ENCODE measurements around the gene PHTF1.
A peak's percentile ranks its signal among the peaks of the same experiment; 100 is the strongest.
"Not testable (repeated sequence)": the region's sequence is repeated elsewhere in the genome, so short reads cannot be mapped to it uniquely, and the experiment has no call there.

Gene PHTF1

DNA sequence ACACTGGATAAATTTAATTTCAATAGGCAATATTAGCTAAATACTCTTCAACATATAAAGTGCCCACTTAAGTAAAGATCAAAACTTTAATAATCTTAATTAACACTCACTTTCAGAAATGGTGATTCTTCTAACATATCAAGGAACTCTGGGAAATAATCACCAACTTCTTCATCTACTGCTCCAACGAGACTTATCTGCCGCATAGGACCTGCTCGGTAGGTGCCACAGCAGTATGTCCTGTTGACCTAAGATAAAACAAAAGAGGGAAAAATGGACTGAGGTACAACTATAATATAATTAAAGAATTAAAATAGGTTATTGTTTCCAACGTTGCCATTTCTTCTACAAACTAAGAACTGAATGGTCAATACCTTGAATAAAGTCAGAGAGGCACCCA, 18.3 kb upstream of the PHTF1 start:
- no peak for DNase-seq (ENCODE audit: low read depth in 2 of 2)

DNA sequence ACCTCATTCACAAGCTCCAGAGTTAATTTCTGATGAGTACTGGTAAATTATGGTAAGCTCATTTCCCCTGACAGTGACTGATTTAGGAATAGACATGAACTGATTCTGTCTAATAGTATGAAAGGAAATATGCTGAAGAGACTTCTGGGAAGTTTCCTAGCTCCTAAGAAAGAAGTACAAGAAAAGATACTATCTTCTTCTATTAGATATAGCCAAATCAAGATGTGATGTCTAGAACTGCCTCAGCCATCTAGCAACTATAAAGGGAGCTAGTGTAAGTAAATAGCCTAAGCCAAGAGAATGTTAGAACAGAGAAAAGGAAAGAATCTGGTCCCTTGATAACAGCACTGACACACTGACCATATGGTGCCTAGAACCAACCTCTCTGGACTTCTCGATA, 10.7 kb upstream of the PHTF1 start:
- no peak for DNase-seq (ENCODE audit: low read depth in 2 of 2)

DNA sequence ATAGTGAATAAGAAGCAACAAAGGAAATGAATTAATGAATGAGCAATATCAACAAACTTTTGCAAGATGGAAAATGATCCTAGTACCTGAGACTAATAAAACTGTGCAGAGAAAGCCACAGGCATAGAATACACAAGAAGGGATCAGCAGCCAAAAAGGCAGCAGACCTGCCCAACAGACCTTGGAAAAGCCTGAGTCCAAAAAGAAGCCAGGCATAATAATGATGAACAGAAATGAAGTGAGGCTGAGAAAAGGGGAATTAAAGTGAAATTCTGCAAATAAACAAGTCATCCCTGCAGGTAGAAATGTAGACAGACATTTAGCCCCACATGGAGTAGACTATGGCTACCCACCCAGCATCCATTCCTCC, 10.3 kb upstream of the PHTF1 start:
- DNase-seq (ENCODE audit: low read depth in 2 of 2) = no peak

DNA sequence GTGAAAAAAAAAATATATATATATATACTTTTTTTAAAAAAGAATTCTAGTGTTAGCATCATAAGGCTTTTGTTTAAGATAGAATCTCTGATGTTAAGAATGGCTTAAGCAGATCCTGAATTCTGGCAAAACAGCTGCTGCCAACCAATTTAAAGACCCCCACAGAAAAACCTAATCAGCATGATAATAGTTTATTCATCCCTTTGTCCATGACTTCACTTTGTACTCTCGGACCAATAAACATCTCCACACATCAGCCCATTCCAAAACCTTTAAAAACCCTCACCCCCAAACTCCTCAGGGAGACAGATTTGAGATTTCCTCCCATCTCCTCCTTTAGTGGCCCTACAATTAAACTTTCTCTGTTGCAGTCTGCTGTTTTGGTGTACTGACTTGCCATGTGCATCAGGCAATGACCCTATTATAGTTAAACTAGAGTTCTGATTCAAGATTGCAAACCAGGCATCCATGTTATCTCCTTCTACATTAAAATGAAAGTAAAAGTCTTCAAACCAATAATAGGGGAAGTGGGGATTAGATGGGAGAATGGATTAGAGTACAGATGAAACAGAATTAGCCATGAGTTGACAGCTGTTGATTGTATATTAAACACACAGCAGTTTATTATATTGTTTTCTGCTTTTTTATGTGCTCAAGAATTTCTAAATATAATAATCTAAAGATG, 9.8 kb upstream of the PHTF1 start:
- no peak for DNase-seq (ENCODE audit: low read depth in 2 of 2)

DNA sequence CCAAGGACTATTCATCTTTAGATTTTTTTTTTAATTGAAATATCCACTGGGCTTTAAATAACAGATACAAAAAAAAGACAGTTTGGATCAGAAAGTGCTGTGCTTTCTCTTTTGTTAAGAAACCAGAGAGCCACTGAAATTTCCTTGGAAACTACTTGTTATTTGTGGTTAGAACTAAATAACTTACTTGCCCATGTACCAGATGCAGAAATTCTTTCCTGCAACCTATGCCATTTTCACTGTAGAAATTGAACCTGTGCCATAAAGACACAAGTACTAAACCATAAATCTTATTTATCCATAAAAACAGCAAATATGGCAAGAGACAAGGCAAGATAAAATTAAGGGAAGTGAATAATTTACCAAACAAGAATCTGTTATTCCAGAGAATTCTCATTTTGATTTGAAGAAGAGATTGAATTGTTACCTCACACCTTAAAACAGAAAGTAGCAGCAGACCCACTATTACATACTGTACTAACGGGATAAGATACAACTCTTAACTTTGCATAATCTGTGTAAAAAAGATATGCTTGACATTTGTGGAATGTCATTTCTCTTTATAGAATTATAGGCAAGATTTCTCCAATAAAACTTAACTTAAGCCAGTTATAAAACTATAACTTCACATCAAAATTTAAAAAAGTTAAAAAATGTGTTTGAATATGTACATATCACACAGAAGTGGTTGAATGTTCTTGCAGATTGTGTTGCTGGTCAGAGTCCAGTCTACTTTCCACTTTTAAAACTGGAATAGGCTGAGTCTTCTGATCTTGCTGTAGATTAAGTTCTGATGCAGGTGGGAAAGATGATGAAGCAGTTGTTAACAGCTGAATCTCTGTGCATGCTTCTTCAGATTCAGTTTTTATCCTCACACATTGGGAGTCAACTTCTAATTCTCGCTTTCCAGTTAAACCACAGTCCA, 6.3 kb upstream of the PHTF1 start:
- DNase-seq (ENCODE audit: low read depth in 2 of 2) = no peak

DNA sequence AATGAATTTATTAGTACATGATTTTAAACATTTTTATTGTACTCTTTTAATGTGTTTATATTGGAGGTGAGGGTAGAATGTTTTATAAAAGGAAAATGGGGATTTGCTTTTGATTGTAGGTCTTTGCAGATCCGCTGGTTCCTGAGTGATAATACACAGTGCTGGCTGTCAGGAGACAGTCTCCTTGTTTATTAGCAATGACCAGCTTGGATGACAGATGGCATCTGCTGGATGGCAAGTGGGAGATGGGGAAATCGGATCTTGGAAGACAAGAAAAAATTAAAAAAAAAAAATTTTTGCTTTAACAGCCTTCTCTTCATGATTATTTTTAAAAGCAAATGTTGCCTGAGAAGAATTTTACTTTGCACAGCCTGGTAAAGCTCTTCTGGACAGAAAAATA, 4.4 kb upstream of the PHTF1 start:
- DNase-seq (ENCODE audit: low read depth in 2 of 2) = no peak

DNA sequence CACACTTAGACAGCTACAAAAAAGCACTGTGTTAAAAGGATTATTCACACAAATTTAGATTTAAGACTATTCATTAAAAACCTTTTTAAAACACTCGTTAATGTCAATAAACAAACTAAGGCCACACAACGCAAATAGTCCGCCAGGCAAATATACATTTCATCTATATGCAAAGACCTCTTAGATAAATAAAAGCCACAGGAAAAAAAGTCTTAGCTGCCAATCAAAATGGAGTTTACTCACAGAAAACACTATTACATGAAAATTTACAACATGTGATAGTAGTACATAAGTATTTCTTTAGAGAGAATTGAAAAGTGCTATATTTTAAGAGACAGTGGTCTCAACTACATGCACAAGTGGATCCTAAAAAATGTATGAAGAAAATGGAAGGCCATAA, 2.7 kb upstream of the PHTF1 start:
- no peak for DNase-seq (ENCODE audit: low read depth in 2 of 2)

DNA sequence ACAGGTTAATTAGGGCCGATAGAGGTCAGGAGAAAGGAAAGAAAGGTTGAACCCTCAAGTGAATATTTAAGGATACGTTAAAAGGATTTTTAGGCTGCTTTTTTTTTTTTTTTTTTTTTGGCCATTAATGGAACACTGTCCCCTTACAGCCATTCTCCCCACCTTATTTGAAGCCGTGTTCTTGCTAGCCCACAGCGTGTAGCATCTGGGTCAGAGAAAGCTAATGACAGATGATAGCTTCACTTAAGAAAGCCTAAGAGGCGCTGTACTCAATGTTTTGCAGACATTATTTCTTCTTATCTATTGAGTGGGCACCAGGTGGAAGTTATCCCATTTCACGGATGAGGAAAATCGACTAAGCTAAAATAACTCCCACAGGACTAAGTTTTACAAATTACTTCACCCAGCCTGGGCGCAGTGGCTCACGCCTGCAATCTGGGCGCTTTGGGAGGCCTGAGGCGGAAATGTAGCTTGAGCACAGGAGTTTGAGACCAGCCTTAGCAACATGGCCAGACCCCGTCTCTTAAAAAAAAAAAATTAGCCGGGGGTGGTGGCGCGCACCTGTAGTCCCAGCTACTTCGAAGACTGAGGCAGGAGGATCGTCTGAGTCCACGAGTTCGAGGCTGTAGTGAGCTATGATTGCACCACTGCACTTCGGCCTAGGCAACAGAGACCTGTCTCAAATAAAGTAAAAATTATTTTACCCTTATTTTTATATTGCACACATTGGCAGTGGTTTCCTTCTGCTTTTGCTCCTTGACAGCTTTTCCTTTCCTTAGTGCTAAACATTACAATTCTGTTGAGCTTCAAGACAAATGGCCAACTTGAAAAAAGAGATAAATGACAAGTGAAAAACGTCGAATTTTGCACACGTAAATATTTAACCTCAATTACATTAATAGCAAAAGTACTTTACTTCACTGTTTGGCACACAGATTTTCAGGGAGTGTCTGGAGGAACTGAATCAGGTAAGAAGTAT, 1.1 kb upstream of the PHTF1 start:
- no peak for DNase-seq (ENCODE audit: low read depth in 2 of 2)

DNA sequence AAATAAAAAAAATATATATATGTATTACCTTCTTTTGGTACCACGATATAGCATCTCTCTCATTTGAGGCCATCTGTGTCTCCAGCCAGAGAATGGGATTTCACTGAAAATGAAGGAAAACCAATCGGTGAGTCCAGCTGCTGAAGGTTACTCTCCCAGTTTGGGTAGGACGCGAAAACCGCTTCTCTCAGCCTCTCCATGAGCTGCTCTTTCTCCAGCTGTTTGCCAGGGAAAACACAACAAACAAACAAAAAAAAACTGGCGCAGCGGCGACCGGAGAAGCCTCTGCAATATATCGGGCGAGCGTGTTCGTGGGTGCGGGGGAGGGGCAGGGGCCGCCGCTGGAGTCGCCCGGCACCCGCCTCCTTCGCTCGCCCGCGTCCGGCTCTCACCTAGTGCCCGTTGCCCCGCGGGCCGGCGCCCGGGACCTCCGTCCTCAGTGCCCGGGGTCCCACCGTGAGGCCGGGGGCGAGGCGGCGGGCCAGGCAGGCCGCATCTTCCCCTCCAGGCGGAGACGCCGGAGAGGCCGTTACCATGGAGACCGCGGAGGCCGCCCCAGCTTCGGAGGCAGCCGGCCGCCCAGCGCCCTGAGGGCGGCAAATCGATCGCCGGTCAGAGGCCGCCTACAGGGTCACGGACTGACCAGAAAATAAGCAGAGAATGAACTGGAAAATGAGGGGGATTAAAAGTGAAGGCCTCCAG, 504 bp downstream of the PHTF1 start:
- DNase-seq (ENCODE audit: low read depth in 2 of 2) = peak; percentile 18 to 26

DNA sequence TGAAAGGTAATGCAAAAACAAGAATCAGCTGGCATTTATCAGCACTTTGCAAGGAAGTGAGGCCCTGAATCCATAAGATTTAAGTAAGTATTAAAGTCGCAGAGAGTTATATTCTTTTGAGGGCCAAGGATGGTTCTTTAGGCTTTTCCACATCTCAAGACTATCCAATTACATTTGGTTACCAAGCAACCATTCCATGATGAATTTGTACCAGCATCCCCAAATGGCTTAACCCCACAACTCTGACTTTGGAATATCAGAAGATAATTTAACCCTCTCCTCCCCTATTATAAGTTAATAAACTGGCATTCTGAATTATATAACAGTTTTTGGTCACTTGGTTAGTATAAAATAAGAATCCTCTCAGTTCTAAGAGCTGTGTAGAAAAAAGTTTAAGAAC, 2.8 kb downstream of the PHTF1 start:
- DNase-seq (ENCODE audit: low read depth in 2 of 2) = no peak

DNA sequence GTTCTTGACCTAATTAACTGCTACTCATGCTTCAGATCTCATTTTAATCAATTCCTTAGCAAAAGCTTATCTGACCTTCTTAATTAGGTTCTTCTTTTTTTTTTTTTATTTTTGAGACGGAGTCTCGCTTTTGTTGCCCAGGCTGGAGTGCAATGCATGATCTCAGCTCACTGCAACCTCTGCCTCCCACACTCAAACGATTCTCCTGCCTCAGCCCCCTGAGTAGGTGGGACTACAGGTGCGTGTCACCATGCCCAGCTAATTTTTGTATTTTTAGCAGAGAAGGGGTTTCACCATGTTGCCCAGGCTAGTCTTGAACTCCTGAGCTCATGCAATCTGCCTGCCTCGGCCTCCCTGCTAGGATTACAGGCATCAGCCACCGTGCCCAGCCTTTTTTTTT, 6.0 kb downstream of the PHTF1 start:
- not testable (repeated sequence) for DNase-seq (ENCODE audit: low read depth in 2 of 2)

DNA sequence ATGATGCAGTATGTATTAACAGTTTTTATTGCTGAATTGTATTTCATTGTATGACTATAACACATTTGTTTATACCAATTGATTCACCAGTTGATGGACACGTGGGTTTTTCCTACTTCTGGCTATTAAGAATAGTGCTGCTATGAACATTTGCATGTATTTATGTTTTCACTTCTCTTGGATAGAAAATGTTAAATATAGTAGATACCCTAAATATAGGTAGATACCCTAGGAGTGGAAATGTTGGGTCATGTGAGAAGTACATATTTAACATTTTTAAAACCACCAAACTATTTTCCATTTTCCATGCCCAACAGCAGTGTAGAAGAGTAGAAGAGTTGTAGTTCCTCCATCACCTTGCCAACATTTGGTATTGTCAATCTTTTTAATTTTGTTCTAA, 7.8 kb downstream of the PHTF1 start:
- no peak for DNase-seq (ENCODE audit: low read depth in 2 of 2)

DNA sequence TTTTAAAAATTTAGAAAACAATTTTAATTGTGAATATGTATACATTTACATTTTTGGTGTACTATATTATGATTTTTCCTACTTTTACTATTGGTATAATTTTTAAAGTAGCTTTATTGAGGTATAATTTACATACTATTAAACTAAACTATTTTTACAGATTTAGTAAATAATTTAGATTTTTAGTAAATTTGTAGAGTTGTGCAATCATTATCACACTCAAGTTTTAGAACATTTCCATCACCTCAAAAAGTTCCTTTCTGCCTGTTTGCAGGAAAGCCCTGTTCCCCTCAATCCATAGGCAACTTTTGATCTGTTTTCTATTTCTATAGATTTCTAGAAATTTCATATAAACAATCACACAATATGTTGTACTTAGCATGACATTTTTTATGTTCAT, 8.2 kb downstream of the PHTF1 start:
- no peak for DNase-seq (ENCODE audit: low read depth in 2 of 2)

DNA sequence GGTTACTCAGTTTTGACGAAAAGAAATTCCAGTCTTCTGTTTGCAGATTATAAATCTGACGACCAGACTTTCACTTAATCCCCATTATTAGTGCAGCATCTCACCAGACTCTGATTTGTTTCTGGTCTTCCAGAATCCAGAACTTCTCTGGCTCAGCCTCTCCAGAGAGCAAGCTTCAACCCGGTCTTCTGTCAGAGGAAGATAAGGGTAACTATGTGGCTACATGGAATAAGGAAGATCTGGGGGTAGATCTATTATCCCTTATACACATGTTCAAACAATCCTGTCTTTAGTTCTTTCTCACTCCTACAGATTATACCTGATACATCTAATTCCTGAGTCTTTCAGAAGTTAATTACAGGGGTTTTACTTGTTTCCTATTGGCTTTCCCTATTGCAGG, 9.9 kb downstream of the PHTF1 start:
- no peak for DNase-seq (ENCODE audit: low read depth in 2 of 2)

DNA sequence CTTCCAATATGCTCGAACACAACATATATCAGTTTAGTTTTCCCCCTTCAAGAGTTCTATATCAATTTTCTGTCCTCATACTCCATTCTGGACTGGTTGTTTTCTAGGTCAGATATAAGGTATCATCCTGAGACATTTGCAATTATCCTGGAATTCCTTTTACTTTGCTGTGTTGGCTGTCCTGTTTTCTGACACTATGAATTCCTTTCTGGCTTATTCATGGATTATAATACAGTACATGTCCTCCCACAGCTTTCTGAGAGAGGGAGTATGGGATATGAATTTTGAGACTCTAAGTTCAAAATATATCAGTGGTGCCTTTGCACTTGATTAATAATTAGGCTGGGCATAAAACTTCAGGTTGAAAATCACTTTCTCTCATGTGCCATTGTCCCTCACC, 11.9 kb downstream of the PHTF1 start:
- no peak for DNase-seq (ENCODE audit: low read depth in 2 of 2)

DNA sequence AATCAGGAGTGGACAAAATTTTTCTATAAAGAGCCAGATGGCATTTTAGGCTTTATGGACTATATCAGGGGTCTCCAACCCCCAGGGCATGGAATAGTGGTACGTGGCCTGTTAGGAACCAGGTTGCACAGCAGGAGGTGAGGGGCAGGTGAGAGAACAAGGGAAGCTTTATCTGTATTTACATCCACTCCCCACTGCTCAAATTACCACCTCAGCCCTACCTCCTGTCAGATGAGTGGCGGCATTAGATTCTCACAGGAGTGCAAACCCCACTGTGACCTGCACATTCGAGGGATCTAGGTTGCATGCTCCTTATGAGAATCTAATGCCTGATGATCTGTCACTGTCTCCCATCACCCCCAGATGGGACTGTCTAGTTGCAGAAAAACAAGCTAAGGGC, 13.9 kb downstream of the PHTF1 start:
- no peak for DNase-seq (ENCODE audit: low read depth in 2 of 2)

DNA sequence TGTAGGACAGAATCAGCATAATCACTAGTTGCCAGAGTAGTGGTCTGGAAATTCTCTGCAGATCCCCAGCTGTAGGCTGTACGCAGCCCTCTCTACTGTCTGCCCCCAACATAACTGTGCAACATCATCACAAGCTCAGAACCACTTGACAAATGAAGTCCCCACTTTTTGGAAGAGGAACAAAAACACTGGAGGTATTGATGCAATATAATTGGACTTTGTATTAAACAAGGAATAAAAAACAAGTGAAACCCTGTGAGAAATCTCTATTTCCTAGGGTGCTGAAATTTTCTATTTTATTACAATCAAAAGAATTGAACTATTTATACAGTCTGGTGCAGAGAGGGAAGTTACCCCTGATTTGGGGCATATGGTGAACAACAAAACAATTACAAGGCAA, 15.2 kb downstream of the PHTF1 start:
- no peak for DNase-seq (ENCODE audit: low read depth in 2 of 2)

DNA sequence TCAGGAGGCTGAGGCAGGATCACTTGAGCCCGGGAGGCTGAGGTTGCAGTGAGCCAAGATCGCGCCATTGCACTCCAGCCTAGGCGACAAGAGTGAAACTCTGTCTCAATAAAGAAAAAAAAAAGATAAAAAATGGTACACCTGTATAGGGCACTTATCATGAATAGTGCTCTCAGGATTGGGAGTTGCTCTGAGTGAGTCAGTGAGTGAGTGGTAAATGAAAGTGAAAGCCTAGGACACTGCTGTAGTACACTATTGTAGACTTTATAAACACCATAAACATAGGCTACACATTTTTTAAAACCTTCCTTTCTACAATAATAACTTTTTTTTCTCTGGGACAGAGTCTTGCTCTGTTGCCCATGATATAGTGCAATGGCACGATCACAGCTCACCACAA, 16.8 kb downstream of the PHTF1 start:
- DNase-seq (ENCODE audit: low read depth in 2 of 2) = no peak

DNA sequence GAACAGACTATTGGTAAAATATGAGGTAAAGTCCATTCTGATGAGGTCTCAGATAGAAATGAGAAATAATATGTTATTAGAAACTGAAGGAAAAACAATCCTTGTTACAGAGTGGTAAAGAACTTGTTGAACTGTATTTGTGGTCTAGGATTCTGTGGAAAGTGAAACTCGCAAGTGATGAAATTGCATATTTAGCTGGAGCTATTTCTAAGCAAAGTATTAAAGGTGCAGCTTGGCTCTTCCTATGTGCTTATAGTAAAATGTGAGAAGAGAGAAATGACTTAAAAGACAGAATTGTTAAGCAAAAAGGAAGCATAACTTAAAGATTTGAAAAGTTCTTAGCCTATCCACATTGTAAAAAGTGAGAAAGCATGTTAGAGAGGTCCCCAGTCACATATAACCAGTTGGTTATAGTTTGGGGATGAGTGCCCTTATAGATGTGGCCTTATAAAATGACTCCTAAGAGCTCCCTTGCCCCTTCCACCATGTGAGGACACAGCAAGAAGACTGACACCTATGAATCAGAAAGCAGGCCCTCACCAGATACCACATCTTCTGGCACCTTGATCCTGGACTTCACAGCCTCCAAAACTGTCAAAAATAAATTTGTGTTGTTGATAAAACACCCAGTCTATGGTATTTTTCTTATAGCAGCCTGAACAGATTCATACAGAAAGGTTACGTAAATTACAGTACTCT, 24.8 kb downstream of the PHTF1 start:
- no peak for DNase-seq (ENCODE audit: low read depth in 2 of 2)

DNA sequence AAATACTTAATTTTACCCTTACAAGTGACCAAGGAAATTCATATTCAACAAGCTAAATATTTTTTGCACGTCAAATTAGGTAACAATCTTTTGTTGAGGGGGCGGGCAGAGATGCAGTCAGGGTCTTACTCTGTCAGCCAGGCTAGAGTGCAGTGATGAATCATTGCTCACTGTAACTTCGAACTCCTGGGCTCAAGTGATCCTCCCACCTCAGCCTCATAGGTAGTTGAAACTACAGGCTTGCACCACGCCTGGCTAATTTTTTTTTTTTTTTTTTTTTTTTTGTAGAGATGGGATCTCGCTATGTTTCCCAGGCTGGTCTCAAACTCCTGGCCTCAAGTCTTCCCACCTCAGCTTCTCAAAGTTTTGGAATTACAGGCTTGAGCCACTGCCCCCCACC, 26.5 kb downstream of the PHTF1 start:
- no peak for DNase-seq (ENCODE audit: low read depth in 2 of 2)

DNA sequence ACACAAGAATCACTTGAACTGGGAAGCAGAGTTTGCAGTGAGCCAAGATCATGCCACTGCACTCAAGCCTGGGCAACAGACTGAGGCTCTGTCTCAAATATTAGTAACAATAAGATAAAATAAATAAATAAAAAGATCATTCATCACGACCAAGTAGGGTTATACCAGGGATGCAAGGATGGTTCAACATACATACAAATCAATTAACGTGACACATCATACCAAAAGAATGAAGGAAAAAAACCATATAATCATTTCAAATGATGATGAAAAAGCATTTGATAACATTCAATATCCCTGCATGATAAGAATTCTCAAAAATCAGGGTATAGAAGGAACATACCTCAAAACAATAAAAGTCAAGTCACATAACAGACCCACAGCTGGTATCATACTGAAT, 38.3 kb downstream of the PHTF1 start:
- no peak for DNase-seq (ENCODE audit: low read depth in 2 of 2)

Data from stimulated activated CD8-positive, alpha-beta memory T cell treated with anti-CD3 and anti-CD28 coated beads, Interleukin-2, amount 100 ng/mL, for 1 hour (primary cell).